ENCODE results near the gene NOXA1.
A peak's percentile ranks its signal among the peaks of the same experiment; 100 is the strongest.

NOXA1 gene

GRCh38 chr9:137422604-137423513, at the start of gene NOXA1, which contains the start of gene EXD3 (continued):
- TF ChIP-seq ZNF391 (tag by site-specific recombination; IDR thresholded peaks at IDR 0.05; ENCODE audit: borderline replicate concordance, low read depth) (0 out of 2 replicates have a peak, but pooled peaks have one; percentile 40), ZNF23 (tag by site-specific recombination; IDR thresholded peaks at IDR 0.05; ENCODE audit: borderline replicate concordance) (no peak), ZNF473 (tag by site-specific recombination; IDR thresholded peaks at IDR 0.05) (no peak), ZSCAN23 (tag by site-specific recombination; IDR thresholded peaks at IDR 0.05) (no peak), TSHZ1 (tag by site-specific recombination; IDR thresholded peaks at IDR 0.05; ENCODE audit: borderline replicate concordance) (peak; percentile 56; the same call in 1 of the 2 replicates), ZNF302 (tag by site-specific recombination; IDR thresholded peaks at IDR 0.05; ENCODE audit: low read depth) (no peak), ZNF292 (tag by site-specific recombination; IDR thresholded peaks at IDR 0.05; ENCODE audit: borderline replicate concordance, low read depth) (no peak), ZNF76 (tag by site-specific recombination; IDR thresholded peaks at IDR 0.05; ENCODE audit: borderline replicate concordance, low read depth) (peak; percentile 83; the same call in 1 of the 2 replicates), ZBTB1 (tag by site-specific recombination; IDR thresholded peaks at IDR 0.05) (0 out of 2 replicates have a peak, but pooled peaks have one; percentile 32), ZNF558 (tag by site-specific recombination; IDR thresholded peaks at IDR 0.05) (no peak), ZNF274 (IDR thresholded peaks at IDR 0.05; ENCODE audit: low read length) (no peak), ZNF274 (tag by site-specific recombination; IDR thresholded peaks at IDR 0.05; ENCODE audit: borderline replicate concordance) (no peak), HOXA7 (CRISPR knock-in tag; IDR thresholded peaks at IDR 0.05; ENCODE audit: borderline replicate concordance) (no peak), ZNF623 (tag by site-specific recombination; IDR thresholded peaks at IDR 0.05) (no peak), ZNF280C (tag by site-specific recombination; IDR thresholded peaks at IDR 0.05) (no peak), ZNF24 (tag by site-specific recombination; IDR thresholded peaks at IDR 0.05) (0 out of 2 replicates have a peak, but pooled peaks have one; percentile 29), ZNF146 (tag by site-specific recombination; IDR thresholded peaks at IDR 0.05) (peak; percentile 69; the same call in 1 of the 2 replicates), ZNF677 (tag by site-specific recombination; IDR thresholded peaks at IDR 0.05) (0 out of 2 replicates have a peak, but pooled peaks have one; percentile 25), MYNN (tag by site-specific recombination; IDR thresholded peaks at IDR 0.05; ENCODE audit: borderline replicate concordance) (no peak), ZFHX2 (tag by site-specific recombination; conservative IDR thresholded peaks at IDR 0.05) (peak; percentile 90), HOXC10 (CRISPR knock-in tag; IDR thresholded peaks at IDR 0.05) (no peak), SALL2 (tag by site-specific recombination; IDR thresholded peaks at IDR 0.05; ENCODE audit: borderline replicate concordance) (no peak)
- TF ChIP-seq, protein P1, sequence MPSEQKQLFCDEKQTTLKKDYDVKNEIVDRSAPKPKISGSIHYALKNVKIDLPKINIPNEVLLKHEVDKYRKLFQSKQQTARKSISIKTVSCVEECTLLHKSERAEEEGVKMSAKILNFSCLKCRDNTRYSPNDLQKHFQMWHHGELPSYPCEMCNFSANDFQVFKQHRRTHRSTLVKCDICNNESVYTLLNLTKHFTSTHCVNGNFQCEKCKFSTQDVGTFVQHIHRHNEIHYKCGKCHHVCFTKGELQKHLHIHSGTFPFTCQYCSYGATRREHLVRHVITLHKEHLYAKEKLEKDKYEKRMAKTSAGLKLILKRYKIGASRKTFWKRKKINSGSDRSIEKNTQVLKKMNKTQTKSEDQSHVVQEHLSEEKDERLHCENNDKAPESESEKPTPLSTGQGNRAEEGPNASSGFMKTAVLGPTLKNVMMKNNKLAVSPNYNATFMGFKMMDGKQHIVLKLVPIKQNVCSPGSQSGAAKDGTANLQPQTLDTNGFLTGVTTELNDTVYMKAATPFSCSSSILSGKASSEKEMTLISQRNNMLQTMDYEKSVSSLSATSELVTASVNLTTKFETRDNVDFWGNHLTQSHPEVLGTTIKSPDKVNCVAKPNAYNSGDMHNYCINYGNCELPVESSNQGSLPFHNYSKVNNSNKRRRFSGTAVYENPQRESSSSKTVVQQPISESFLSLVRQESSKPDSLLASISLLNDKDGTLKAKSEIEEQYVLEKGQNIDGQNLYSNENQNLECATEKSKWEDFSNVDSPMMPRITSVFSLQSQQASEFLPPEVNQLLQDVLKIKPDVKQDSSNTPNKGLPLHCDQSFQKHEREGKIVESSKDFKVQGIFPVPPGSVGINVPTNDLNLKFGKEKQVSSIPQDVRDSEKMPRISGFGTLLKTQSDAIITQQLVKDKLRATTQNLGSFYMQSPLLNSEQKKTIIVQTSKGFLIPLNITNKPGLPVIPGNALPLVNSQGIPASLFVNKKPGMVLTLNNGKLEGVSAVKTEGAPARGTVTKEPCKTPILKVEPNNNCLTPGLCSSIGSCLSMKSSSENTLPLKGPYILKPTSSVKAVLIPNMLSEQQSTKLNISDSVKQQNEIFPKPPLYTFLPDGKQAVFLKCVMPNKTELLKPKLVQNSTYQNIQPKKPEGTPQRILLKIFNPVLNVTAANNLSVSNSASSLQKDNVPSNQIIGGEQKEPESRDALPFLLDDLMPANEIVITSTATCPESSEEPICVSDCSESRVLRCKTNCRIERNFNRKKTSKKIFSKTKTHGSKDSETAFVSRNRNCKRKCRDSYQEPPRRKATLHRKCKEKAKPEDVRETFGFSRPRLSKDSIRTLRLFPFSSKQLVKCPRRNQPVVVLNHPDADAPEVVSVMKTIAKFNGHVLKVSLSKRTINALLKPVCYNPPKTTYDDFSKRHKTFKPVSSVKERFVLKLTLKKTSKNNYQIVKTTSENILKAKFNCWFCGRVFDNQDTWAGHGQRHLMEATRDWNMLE (tag by site-specific recombination; conservative IDR thresholded peaks at IDR 0.05; ENCODE audit: low read depth) = no peak; the same call in 1 of the 2 replicates
- TF ChIP-seq, protein P2, sequence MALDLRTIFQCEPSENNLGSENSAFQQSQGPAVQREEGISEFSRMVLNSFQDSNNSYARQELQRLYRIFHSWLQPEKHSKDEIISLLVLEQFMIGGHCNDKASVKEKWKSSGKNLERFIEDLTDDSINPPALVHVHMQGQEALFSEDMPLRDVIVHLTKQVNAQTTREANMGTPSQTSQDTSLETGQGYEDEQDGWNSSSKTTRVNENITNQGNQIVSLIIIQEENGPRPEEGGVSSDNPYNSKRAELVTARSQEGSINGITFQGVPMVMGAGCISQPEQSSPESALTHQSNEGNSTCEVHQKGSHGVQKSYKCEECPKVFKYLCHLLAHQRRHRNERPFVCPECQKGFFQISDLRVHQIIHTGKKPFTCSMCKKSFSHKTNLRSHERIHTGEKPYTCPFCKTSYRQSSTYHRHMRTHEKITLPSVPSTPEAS (tag by site-specific recombination; IDR thresholded peaks at IDR 0.05) = peak; percentile 19; the same call in 1 of the 2 replicates
- TF ChIP-seq, protein P3, sequence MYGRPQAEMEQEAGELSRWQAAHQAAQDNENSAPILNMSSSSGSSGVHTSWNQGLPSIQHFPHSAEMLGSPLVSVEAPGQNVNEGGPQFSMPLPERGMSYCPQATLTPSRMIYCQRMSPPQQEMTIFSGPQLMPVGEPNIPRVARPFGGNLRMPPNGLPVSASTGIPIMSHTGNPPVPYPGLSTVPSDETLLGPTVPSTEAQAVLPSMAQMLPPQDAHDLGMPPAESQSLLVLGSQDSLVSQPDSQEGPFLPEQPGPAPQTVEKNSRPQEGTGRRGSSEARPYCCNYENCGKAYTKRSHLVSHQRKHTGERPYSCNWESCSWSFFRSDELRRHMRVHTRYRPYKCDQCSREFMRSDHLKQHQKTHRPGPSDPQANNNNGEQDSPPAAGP (tag by site-specific recombination; IDR thresholded peaks at IDR 0.05) = peak; percentile 94

Measured in HEK293 (cell line).